Measurements from ENCODE around the gene TRAK1. TPM values are rescaled to one million over a fixed set of nuclear protein-coding genes. Genes with fewer than 3 reads are reported as not detected.

Gene TRAK1
- total RNA-seq, 1 experiment from 2014 or later = 41.0 TPM

DNA sequence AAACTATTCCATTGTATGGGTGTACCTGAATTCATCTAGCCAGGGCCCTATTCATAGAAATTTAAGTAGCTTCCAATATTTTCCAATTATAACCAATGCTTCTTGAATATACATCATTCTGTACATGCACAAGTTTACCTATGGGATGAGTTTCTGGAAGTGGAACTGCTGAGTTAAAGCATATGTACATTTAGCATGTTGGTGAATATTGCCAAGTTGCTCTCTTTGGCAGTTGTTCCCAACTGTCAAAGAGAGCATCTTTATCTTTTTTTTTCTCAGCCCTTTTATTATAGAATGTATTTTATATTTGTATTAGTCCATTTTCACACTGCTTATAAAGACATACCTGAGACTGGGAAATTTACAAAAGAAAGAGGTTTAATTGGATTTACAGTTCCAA is 183.1 kb downstream of the TRAK1 start:
- Mint-ChIP-seq H3K27me3 (ENCODE audit: low read depth) (peaks cover 36% of the 10 kb centered on the region), H3K4me1 (no peaks in the 10 kb centered on the region), H3K4me3 (no peak overlapping the region), H3K36me3 (peaks cover 9% of the 10 kb centered on the region), H3K27ac (no peak overlapping the region), H3K9me3 (peaks cover 41% of the 10 kb centered on the region)
- TF ChIP-seq GABPB1 (CRISPR knock-in tag; IDR thresholded peaks at IDR 0.05) (no peak), ATF2 (CRISPR knock-in tag; IDR thresholded peaks at IDR 0.05; ENCODE audit: borderline replicate concordance, low read depth) (no peak), SOX15 (CRISPR knock-in tag; IDR thresholded peaks at IDR 0.05) (no peak)
- CTCF ChIA-PET = no interaction called here
- DNase-seq (ENCODE audit: low spot score) = no peak
- POLR2A ChIA-PET = no interaction called here
- ATAC-seq = no peak

DNA sequence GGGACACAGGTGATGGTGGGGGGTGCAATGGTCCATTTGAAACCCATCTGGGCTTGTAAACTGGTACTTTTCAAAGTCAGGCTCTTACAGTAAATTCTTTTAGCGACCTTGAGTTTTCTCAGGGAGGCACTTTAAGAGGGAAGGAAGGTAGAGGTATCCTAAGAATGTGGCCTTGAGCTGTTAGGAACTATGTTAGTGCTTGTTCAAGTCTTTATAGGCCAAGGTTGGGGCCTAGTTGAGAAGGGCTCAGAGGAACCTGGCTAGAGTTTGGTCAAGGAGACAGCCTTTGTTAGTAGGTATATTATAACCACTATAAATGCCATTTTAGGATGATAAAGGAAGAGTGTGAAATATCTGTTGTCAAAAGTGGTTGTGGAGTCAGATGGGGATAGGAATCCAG is 184.1 kb downstream of the TRAK1 start:
- ChIA-PET POLR2A (no interaction called here), CTCF (no interaction called here)
- TF ChIP-seq SOX15 (CRISPR knock-in tag; IDR thresholded peaks at IDR 0.05) (no peak), FOXP1 (CRISPR knock-in tag; IDR thresholded peaks at IDR 0.05; ENCODE audit: borderline replicate concordance) (no peak), ATF1 (CRISPR knock-in tag; IDR thresholded peaks at IDR 0.05) (no peak), MXD4 (CRISPR knock-in tag; IDR thresholded peaks at IDR 0.05; ENCODE audit: borderline replicate concordance) (no peak), NFYB (CRISPR knock-in tag; conservative IDR thresholded peaks at IDR 0.05; ENCODE audit: low read depth) (no peak), SMAD3 (CRISPR knock-in tag; IDR thresholded peaks at IDR 0.05; ENCODE audit: borderline replicate concordance) (no peak), NR1H2 (CRISPR knock-in tag; IDR thresholded peaks at IDR 0.05) (no peak)
- TF ChIP-seq, protein P1, sequence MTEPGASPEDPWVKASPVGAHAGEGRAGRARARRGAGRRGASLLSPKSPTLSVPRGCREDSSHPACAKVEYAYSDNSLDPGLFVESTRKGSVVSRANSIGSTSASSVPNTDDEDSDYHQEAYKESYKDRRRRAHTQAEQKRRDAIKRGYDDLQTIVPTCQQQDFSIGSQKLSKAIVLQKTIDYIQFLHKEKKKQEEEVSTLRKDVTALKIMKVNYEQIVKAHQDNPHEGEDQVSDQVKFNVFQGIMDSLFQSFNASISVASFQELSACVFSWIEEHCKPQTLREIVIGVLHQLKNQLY (CRISPR knock-in tag; IDR thresholded peaks at IDR 0.05) = no peak
- TF ChIP-seq, protein P2, sequence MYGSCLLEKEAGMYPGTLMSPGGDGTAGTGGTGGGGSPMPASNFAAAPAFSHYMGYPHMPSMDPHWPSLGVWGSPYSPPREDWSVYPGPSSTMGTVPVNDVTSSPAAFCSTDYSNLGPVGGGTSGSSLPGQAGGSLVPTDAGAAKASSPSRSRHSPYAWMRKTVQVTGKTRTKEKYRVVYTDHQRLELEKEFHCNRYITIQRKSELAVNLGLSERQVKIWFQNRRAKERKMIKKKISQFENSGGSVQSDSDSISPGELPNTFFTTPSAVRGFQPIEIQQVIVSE (CRISPR knock-in tag; IDR thresholded peaks at IDR 0.05; ENCODE audit: borderline replicate concordance) = no peak
- no peak overlapping the region for H3K27ac Mint-ChIP-seq
- peaks cover 36% of the 10 kb centered on the region for H3K27me3 Mint-ChIP-seq (ENCODE audit: low read depth)
- H3K9me3 Mint-ChIP-seq = peaks cover 50% of the 10 kb centered on the region
- H3K4me1 Mint-ChIP-seq = no peaks in the 10 kb centered on the region
- ATAC-seq (no peak), DNase-seq (ENCODE audit: low spot score) (no peak)
- H3K4me3 Mint-ChIP-seq = no peak overlapping the region
- H3K36me3 Mint-ChIP-seq = peaks cover 18% of the 10 kb centered on the region

Other genes with a start within 250 kb of the TRAK1 start
- gene ULK4, start 129.3 kb upstream of the TRAK1 start, total RNA-seq (2021) = 9.2 to 12.2 TPM (median 10.0 TPM) in 3 replicates
- 0.50 to 1.1 TPM (median 0.94 TPM) in 3 replicates for gene CCK, start 174.8 kb downstream of the TRAK1 start, total RNA-seq (2021)